ENCODE results near the gene STXBP4. TPM values are rescaled to one million over a fixed set of nuclear protein-coding genes. Genes with fewer than 3 reads are reported as not detected.

Gene STXBP4
- total RNA-seq, 1 experiment from 2014 or later: 13.6 TPM

GRCh38 chr17:55174133-55174532 lies 205.6 kb downstream of the STXBP4 start:
- intact Hi-C loops (cut with micrococcal nuclease): no loop called here

More at GRCh38 chr17:55174133-55174532, 205.6 kb downstream of the STXBP4 start:
- DNase-seq (ENCODE audit: low read depth, low spot score) (no peak), ATAC-seq (no peak)
- Histone ChIP-seq H3K27ac (ENCODE audit: low read depth, low read length) (no peak overlapping the region), H3K9me3 (ENCODE audit: control insufficient read depth in 1 of 2, insufficient read depth in 1 of 2, low read depth in 1 of 2, low read length in 2 of 2) (no peaks in the 10 kb centered on the region), H3K27me3 (ENCODE audit: insufficient read depth, low read length) (no peaks in the 10 kb centered on the region), H3K36me3 (ENCODE audit: control insufficient read depth in 1 of 2, insufficient read depth in 2 of 2, low read length in 2 of 2) (no peaks in the 10 kb centered on the region), H3K4me2 (ENCODE audit: low read length) (no peak overlapping the region), H3K4me1 (ENCODE audit: control insufficient read depth in 1 of 2, insufficient read depth in 2 of 2, low read length in 2 of 2) (peaks cover 0 to 4% of the 10 kb centered on the region in 2 experiments; a peak in 1 of 4 replicates), H2AFZ (ENCODE audit: low read depth, low read length, poor library complexity, severe bottlenecking) (no peak overlapping the region), H3K79me2 (ENCODE audit: insufficient read depth, low read length) (no peaks in the 10 kb centered on the region), H3K4me3 (replicated peaks in 1 of 2; ENCODE audit: low read depth in 1 of 2, low read length in 2 of 2) (no peak overlapping the region), H4K20me1 (ENCODE audit: insufficient read depth) (no peaks in the 10 kb centered on the region), H3K9me2 (ENCODE audit: insufficient read depth) (no peaks in the 10 kb centered on the region), H3K9ac (ENCODE audit: low read length) (no peak overlapping the region)
- ChIA-PET POLR2A (no interaction called here), RAD21 (ENCODE audit: low non-redundant PET in 1 of 2, low total read pairs in 2 of 2, uncharacterized antibody in 2 of 2, unreplicated experiment in 2 of 2) (no interaction called here), CTCF (no interaction called here)
- no TSS peak for BruUV-seq (replicated peaks)
- TF ChIP-seq ZNF274 (IDR thresholded peaks at IDR 0.05; ENCODE audit: low read depth, low read length): no peak
- TF ChIP-seq TCF7L2 (IDR thresholded peaks at IDR 0.05; ENCODE audit: borderline replicate concordance, extremely low read depth, insufficient read depth, insufficient read length): no peak
- TF ChIP-seq JUND (IDR thresholded peaks at IDR 0.05): no peak
- no peak for TF ChIP-seq YY1 (IDR thresholded peaks at IDR 0.05; ENCODE audit: extremely low read depth, insufficient replicate concordance, low read depth, low read length)
- no peak for TF ChIP-seq FOSL1 (IDR thresholded peaks at IDR 0.05; ENCODE audit: low read depth)
- TF ChIP-seq REST (IDR thresholded peaks at IDR 0.05; ENCODE audit: low read depth): no peak
- TF ChIP-seq SP1 (IDR thresholded peaks at IDR 0.05; ENCODE audit: low read depth): no peak
- no peak for TF ChIP-seq CTCF (IDR thresholded peaks at IDR 0.05 in 2 of 3, conservative IDR thresholded peaks at IDR 0.05 in 1 of 3; ENCODE audit: borderline replicate concordance in 1 of 3, insufficient read depth in 1 of 3, low read depth in 2 of 3, low read length in 2 of 3)
- no peak for TF ChIP-seq POLR2AphosphoS5 (IDR thresholded peaks at IDR 0.05; ENCODE audit: low read depth, low read length)
